Activated naive CD8-positive, alpha-beta T cell (primary cell): Measurements from ENCODE around the gene GAS7.
"Not testable (repeated sequence)": the region's sequence is repeated elsewhere in the genome, so short reads cannot be mapped to it uniquely, and the experiment has no call there.

Experiments used
- H3K27ac Mint-ChIP-seq: one replicate; pipeline ENCODE4 v1.8.0; 2021; ENCODE audit warnings: mixed read lengths
- H3K27me3 Mint-ChIP-seq: one replicate; pipeline ENCODE4 v1.8.0; 2021; ENCODE audit warnings: mixed read lengths
- H3K36me3 Mint-ChIP-seq: one replicate; pipeline ENCODE4 v1.8.0; 2021; ENCODE audit warnings: mixed read lengths
- H3K4me1 Mint-ChIP-seq: one replicate; pipeline ENCODE4 v1.8.0; 2021; ENCODE audit warnings: low read depth, mixed read lengths
- H3K4me3 Mint-ChIP-seq: one replicate; pipeline ENCODE4 v1.8.0; 2021; ENCODE audit warnings: mild to moderate bottlenecking, mixed read lengths
- H3K9me3 Mint-ChIP-seq: one replicate; pipeline ENCODE4 v1.8.0; 2021; ENCODE audit warnings: low read depth, mixed read lengths

Gene GAS7

GRCh38 chr17:10102817-10103216, 95.6 kb downstream of the GAS7 start:
- H3K27me3 Mint-ChIP-seq, result no peaks in the 10 kb centered on the region
- H3K27ac Mint-ChIP-seq, result no peak overlapping the region
- peaks cover 7% of the 10 kb centered on the region for H3K4me1 Mint-ChIP-seq
- H3K9me3 Mint-ChIP-seq, result no peaks in the 10 kb centered on the region
- no peaks in the 10 kb centered on the region for H3K36me3 Mint-ChIP-seq
- H3K4me3 Mint-ChIP-seq, result no peak overlapping the region

- peaks cover 4% of the 10 kb centered on the region for H3K4me1 Mint-ChIP-seq
- H3K36me3 Mint-ChIP-seq, result no peaks in the 10 kb centered on the region
- no peak overlapping the region for H3K27ac Mint-ChIP-seq
Observed at GRCh38 chr17:10099051-10099571, 99.3 kb downstream of the GAS7 start.

GRCh38 chr17:10096596-10096995, 101.8 kb downstream of the GAS7 start:
- no peaks in the 10 kb centered on the region for H3K9me3 Mint-ChIP-seq
- no peaks in the 10 kb centered on the region for H3K4me1 Mint-ChIP-seq
- no peak overlapping the region for H3K27ac Mint-ChIP-seq
- H3K36me3 Mint-ChIP-seq, result no peaks in the 10 kb centered on the region
- no peak overlapping the region for H3K4me3 Mint-ChIP-seq
- peaks cover 2% of the 10 kb centered on the region for H3K27me3 Mint-ChIP-seq

More at GRCh38 chr17:10099051-10099571, 99.3 kb downstream of the GAS7 start:
- Mint-ChIP-seq H3K9me3 (no peaks in the 10 kb centered on the region), H3K4me3 (no peak overlapping the region), H3K27me3 (peaks cover 2% of the 10 kb centered on the region)

- not testable (repeated sequence) for H3K27me3 Mint-ChIP-seq, H3K4me1 Mint-ChIP-seq, H3K9me3 Mint-ChIP-seq, H3K27ac Mint-ChIP-seq, H3K4me3 Mint-ChIP-seq, H3K36me3 Mint-ChIP-seq
Observed at GRCh38 chr17:10095295-10095694, 103.1 kb downstream of the GAS7 start.

GRCh38 chr17:10094797-10095196, 103.6 kb downstream of the GAS7 start:
- H3K4me1 Mint-ChIP-seq, result no peaks in the 10 kb centered on the region
- peaks cover 2% of the 10 kb centered on the region for H3K27me3 Mint-ChIP-seq
- H3K4me3 Mint-ChIP-seq, result no peak overlapping the region

GRCh38 chr17:10092595-10092994, 105.8 kb downstream of the GAS7 start:
- H3K27me3 Mint-ChIP-seq, result peaks cover 2% of the 10 kb centered on the region
- H3K4me1 Mint-ChIP-seq, result no peaks in the 10 kb centered on the region
- no peak overlapping the region for H3K27ac Mint-ChIP-seq
- no peaks in the 10 kb centered on the region for H3K36me3 Mint-ChIP-seq
- H3K9me3 Mint-ChIP-seq, result no peaks in the 10 kb centered on the region
- H3K4me3 Mint-ChIP-seq, result no peak overlapping the region

More at GRCh38 chr17:10094797-10095196, 103.6 kb downstream of the GAS7 start:
- Mint-ChIP-seq H3K9me3 (no peaks in the 10 kb centered on the region), H3K36me3 (no peaks in the 10 kb centered on the region), H3K27ac (no peak overlapping the region)

- H3K4me1 Mint-ChIP-seq, result no peaks in the 10 kb centered on the region
- H3K9me3 Mint-ChIP-seq, result no peaks in the 10 kb centered on the region
- no peaks in the 10 kb centered on the region for H3K36me3 Mint-ChIP-seq
- no peak overlapping the region for H3K4me3 Mint-ChIP-seq
- no peaks in the 10 kb centered on the region for H3K27me3 Mint-ChIP-seq
- H3K27ac Mint-ChIP-seq, result no peak overlapping the region
Observed at GRCh38 chr17:10091046-10091445, 107.4 kb downstream of the GAS7 start.

- H3K36me3 Mint-ChIP-seq, result no peaks in the 10 kb centered on the region
- H3K27me3 Mint-ChIP-seq, result no peaks in the 10 kb centered on the region
- H3K9me3 Mint-ChIP-seq, result no peaks in the 10 kb centered on the region
- H3K4me3 Mint-ChIP-seq, result no peak overlapping the region
- H3K4me1 Mint-ChIP-seq, result no peaks in the 10 kb centered on the region
- H3K27ac Mint-ChIP-seq, result no peak overlapping the region
Observed at GRCh38 chr17:10089196-10089804, 109.1 kb downstream of the GAS7 start.

GRCh38 chr17:10088444-10088843, 110.0 kb downstream of the GAS7 start:
- no peaks in the 10 kb centered on the region for H3K36me3 Mint-ChIP-seq
- no peak overlapping the region for H3K4me3 Mint-ChIP-seq
- no peaks in the 10 kb centered on the region for H3K27me3 Mint-ChIP-seq
- H3K9me3 Mint-ChIP-seq, result no peaks in the 10 kb centered on the region
- no peak overlapping the region for H3K27ac Mint-ChIP-seq
- H3K4me1 Mint-ChIP-seq, result no peaks in the 10 kb centered on the region

GRCh38 chr17:10087355-10087754, 111.1 kb downstream of the GAS7 start:
- no peaks in the 10 kb centered on the region for H3K4me1 Mint-ChIP-seq
- no peak overlapping the region for H3K27ac Mint-ChIP-seq
- H3K36me3 Mint-ChIP-seq, result peaks cover 3% of the 10 kb centered on the region
- H3K27me3 Mint-ChIP-seq, result no peaks in the 10 kb centered on the region
- H3K9me3 Mint-ChIP-seq, result no peaks in the 10 kb centered on the region
- no peak overlapping the region for H3K4me3 Mint-ChIP-seq

- no peak overlapping the region for H3K27ac Mint-ChIP-seq
- H3K27me3 Mint-ChIP-seq, result no peaks in the 10 kb centered on the region
- H3K4me1 Mint-ChIP-seq, result no peaks in the 10 kb centered on the region
- H3K4me3 Mint-ChIP-seq, result no peak overlapping the region
- peaks cover 3% of the 10 kb centered on the region for H3K36me3 Mint-ChIP-seq
- H3K9me3 Mint-ChIP-seq, result peaks cover 5% of the 10 kb centered on the region
Observed at GRCh38 chr17:10083864-10084263, 114.5 kb downstream of the GAS7 start.

- Mint-ChIP-seq H3K36me3 (peaks cover 3% of the 10 kb centered on the region), H3K27me3 (no peaks in the 10 kb centered on the region), H3K9me3 (peaks cover 6% of the 10 kb centered on the region), H3K27ac (no peak overlapping the region), H3K4me3 (no peak overlapping the region), H3K4me1 (no peaks in the 10 kb centered on the region)
Observed at GRCh38 chr17:10082795-10083194, 115.6 kb downstream of the GAS7 start.

- peaks cover 3% of the 10 kb centered on the region for H3K36me3 Mint-ChIP-seq
- H3K4me3 Mint-ChIP-seq, result no peak overlapping the region
- no peak overlapping the region for H3K27ac Mint-ChIP-seq
- no peaks in the 10 kb centered on the region for H3K4me1 Mint-ChIP-seq
- H3K27me3 Mint-ChIP-seq, result no peaks in the 10 kb centered on the region
- H3K9me3 Mint-ChIP-seq, result peaks cover 9% of the 10 kb centered on the region
Observed at GRCh38 chr17:10081571-10082169, 116.7 kb downstream of the GAS7 start.

- peaks cover 9% of the 10 kb centered on the region for H3K9me3 Mint-ChIP-seq
- H3K27me3 Mint-ChIP-seq, result no peaks in the 10 kb centered on the region
- peaks cover 1% of the 10 kb centered on the region for H3K36me3 Mint-ChIP-seq
- H3K4me1 Mint-ChIP-seq, result no peaks in the 10 kb centered on the region
- H3K27ac Mint-ChIP-seq, result no peak overlapping the region
- H3K4me3 Mint-ChIP-seq, result no peak overlapping the region
Observed at GRCh38 chr17:10077561-10078299, 120.7 kb downstream of the GAS7 start.

- Mint-ChIP-seq H3K9me3 (peaks cover 9% of the 10 kb centered on the region), H3K27me3 (peaks cover 2% of the 10 kb centered on the region), H3K4me3 (no peak overlapping the region), H3K36me3 (no peaks in the 10 kb centered on the region), H3K27ac (no peak overlapping the region), H3K4me1 (no peaks in the 10 kb centered on the region)
Observed at GRCh38 chr17:10075919-10076318, 122.5 kb downstream of the GAS7 start.
